ENCODE results near the gene PRR5L.

PRR5L gene, protein sequence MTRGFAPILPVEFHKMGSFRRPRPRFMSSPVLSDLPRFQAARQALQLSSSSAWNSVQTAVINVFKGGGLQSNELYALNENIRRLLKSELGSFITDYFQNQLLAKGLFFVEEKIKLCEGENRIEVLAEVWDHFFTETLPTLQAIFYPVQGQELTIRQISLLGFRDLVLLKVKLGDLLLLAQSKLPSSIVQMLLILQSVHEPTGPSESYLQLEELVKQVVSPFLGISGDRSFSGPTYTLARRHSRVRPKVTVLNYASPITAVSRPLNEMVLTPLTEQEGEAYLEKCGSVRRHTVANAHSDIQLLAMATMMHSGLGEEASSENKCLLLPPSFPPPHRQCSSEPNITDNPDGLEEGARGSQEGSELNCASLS

DNA sequence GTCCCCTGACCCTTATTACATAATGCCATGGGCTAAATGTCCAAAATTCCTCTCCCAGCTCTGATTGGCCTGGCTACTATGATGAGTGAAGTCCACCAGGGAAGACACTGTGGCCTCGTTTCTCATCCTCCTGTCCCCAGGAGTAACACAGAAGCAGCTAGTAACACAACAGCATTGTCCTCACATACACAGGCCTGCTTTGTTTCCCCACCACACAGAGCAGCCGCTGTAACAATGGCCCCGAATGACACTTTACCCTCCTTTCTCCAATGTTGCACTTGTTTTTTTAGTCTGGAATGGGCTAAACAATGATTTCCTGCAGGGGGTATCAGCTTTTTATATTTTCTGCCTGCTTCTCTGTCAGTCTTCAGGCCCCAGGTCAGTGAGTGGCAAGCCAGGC lies at the start of gene PRR5L:
Gene PRR5L (plus strand): TSS at position 363 of the 400 bp plus-strand sequence. CDS start 104,834 bp downstream, outside the sequence.
- in situ Hi-C loops (cut with HindIII; ENCODE audit: low sequenced_read_pairs), result loop anchor here (5.0 kb wide), 1 partner anchor 171 kb away; no protein-coding TSS in a partner anchor

DNA sequence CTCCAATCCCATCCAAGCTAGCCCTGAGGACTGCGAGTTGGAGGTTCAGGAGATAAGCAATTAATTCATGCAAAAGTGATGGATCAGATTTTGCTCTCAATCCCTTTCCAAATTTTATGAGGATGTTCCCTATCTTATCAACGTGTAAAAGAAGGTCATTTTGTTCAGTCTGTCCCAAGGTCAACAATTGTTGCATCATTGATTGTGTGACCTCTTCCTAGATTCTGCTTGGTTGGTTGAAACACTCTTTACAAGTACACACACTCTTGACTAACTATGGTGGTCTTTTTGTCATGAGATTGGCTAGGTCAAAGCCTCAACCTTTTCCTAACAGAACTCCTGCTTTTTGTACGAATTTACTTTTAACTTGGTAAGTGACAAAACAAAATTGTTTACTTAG lies 48.6 kb upstream of the PRR5L start:
- in situ Hi-C loops (cut with HindIII; ENCODE audit: low sequenced_read_pairs), result no loop called here

DNA sequence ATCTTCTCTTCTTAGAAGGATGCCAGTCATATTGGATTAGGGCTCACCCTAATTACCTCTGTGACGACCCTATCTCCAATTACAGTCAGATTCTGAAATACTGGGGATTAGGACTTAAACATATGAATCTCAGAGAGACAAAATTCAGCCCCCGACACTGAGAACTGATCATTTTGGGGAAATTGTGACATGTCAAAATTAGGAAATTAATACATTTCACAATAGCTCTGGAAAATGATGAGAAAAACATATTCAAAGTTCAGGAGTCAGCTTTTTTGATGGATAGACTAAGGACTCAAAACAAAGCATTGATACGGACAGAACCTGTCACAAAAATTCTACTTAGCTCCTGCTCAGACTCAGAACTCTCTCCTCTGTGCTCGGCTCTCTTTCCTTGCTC lies 47.7 kb upstream of the PRR5L start:
- in situ Hi-C loops (cut with HindIII; ENCODE audit: low sequenced_read_pairs), result no loop called here

DNA sequence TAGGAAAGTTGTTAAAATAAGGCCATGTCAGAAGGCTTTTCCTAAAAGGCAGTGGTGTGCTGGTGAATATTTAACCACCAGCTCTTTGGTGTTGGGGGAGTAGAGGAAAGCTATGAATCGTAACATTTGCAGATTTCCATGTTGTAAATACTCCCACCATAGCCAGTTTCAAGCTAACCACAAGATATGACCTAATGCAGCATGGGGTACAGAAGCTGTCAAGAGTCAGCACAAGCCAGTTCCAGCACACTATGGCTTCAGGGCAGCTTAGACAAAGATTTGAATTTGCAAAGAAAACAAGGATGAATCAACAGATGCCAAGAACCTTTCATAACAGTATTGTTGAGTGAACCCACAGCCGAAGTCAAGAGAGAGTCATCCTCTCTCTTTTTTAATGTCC lies 46.8 kb upstream of the PRR5L start:
- in situ Hi-C loops (cut with HindIII; ENCODE audit: low sequenced_read_pairs), result no loop called here

DNA sequence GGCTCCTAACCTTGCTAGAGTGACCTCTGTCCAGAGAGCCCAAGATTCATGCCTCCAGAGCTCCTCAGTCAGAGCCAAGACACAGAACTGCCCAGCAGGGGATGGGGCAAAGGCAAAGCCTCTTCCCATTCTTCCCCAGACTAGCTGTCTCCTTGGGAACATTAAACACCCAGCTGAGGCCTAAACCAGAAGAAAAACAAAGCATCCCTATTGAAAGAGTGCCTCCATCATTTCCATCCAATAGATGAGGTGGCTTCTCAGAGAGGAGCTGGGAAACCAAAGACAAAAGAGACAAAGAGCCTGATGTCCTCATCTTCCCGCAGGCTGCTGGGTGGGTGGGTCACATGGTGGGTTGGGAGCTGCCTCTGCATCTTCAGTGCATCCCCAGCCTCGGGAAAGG lies 44.3 kb upstream of the PRR5L start:
- in situ Hi-C loops (cut with HindIII; ENCODE audit: low sequenced_read_pairs), result loop anchor here (25.0 kb wide), 2 partner anchors 640 to 765 kb away; partner anchors contain the start of gene FJX1

DNA sequence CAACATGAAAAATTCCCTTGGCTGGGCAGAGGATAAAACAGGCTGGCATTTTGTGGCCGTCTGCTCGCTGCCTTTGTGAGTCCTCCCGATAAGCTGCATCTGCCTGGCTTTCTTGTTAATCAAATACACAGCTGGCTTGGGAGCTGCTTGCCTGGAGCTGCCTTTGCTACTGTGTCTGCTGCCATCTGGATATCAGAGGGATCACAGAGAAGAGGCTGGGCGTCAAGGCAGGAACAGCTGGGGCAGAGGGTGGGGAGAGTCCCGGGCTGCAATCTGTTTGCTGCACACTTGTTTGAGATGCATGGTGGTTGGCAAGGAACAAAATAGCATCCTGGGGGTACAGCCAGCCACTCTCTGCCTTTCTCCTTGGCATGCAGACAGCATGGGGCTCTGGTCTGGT lies 42.9 kb upstream of the PRR5L start:
- in situ Hi-C loops (cut with HindIII; ENCODE audit: low sequenced_read_pairs), result loop anchor here (25.0 kb wide), 2 partner anchors 641 to 766 kb away; partner anchors contain the start of gene FJX1

DNA sequence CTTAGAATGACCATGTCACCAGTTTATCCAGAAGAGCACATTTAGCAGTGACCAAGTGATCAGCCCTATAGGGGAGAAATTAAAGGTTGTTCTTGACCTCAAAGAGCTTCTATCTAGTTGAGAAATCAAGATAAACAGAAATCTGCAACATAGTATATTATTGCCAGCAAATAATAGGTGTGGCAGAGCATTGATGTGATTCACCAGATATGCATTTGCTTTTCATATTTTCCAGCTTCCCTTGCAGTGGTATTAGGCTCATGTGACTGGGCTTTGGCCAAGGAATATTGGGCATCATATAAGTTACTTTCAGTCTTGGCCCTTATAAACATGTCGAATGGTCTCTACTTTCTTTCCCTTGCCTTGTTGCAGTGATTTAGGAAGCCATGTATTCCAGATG lies 41.4 kb upstream of the PRR5L start:
- in situ Hi-C loops (cut with HindIII; ENCODE audit: low sequenced_read_pairs), result loop anchor here (25.0 kb wide), 2 partner anchors 642 to 767 kb away; partner anchors contain the start of gene FJX1

DNA sequence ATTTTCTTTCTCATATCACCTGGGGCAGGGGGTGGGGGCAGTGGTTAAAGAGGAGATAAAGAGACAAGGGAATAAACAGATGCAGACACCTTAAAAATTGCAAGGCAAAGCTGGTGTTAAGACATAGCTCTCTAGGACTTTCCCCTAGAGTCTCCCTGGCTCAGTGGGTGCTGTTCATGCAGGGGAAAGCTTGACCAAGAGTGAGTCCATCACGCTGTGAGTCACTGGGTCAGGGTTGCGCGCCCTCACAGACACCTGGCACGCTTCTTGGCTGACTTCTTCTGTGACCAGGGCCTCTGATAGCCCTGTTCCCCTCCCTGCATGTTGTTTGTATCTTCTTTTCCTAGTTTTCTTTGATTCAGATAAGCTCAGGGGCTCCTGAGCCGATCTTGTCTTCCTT lies 38.7 kb upstream of the PRR5L start:
- in situ Hi-C loops (cut with HindIII; ENCODE audit: low sequenced_read_pairs), result loop anchor here (25.0 kb wide), 2 partner anchors 645 to 770 kb away; partner anchors contain the start of gene FJX1

DNA sequence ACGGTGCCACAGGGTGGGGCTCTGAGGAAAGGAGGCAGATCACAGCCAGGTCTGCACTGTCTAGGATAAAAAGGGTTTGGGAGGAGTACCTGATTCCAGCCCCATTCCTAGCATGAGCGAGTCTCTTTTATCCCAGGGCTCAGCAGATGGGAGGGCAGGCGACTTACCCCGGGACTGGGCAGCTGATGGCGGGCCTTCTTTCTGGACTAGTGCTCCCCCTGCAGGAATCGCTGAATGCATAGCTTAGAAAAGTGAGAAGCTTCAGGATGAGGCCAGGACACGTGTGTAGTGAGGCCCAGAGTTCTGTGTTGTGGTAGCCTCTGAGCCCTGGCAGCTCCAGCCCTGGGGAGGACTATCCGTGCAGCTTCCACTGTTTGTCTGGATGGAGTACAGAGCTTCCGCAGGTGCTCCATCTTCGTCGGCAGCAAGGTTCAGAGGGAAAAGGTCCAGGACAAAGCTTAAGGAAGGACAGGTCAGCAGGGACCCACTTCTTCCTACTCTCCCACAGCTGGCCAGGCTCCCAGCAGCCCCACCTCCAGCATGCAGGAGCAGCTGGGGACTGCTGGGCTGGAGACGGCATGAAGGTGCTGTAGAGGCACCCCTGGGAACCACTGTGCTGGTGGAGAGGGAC lies 37.2 kb upstream of the PRR5L start:
- in situ Hi-C loops (cut with HindIII; ENCODE audit: low sequenced_read_pairs), result loop anchor here (25.0 kb wide), 2 partner anchors 647 to 772 kb away; partner anchors contain the start of gene FJX1

DNA sequence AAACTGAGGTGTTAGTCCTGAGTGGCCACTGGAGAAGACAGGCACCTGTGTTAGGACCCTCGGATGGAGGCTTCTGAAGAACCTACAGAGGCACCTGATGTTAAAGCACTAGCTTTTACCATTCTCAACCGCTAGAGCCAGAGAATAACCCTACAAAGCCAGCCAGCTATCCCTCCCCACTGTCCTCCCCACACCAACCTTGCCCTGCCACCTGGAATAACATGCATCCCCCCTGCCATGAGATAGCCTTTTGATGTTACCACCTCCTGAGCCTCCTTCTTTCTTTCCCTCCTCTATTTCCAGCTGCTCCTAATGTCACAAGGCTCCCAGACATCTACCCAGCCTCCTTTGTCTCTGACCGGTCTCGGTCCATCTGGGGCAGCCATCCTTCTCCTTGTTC lies 35.0 kb upstream of the PRR5L start:
- in situ Hi-C loops (cut with HindIII; ENCODE audit: low sequenced_read_pairs), result loop anchor here (25.0 kb wide), 2 partner anchors 649 to 774 kb away; partner anchors contain the start of gene FJX1

DNA sequence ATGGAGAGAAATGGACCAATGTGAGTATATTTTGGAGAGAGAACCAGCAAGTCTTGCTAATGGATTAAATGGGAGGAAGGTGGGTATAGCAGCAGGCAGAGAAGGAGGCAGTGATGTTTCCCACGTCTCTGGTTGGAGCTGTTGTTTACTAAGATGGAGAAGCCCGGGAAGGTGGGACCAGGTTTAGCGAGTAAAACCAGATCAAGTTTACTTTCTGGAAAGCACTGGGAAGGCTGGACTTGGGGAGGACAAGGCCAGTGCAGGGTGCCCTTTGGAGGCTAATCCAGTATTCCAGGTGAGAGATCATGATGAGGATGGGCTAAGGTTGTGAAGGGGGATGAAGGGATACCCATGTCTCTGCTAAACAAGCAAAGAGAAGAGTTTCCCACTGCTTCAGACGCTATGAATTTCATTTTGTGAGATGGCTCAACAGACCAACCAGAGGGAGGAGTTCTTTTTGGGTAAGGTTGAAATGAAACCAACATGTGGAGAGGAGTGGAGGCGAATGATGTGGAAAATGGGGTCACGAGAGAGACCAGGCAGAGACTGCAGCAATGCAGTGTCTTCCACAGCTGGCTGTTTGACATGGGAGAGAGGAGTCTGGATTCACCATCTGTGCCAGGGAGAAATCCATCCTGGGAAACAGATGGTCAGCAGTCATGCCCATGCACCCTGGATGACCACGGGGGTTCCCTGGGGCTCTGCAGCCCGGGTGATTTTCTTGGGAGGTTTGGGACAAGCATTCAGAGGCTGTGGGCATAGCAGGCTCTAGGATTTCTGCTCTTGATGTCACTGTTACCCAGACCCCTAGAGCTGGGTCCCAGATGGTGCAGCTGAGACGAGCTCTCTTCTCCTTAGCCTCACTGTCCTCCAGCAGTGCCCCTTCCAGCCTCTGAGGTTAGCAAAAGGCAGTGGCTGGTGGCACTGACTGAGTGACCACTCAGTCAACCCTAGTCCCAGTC lies 31.8 kb upstream of the PRR5L start:
- in situ Hi-C loops (cut with HindIII; ENCODE audit: low sequenced_read_pairs), result loop anchor here (25.0 kb wide), 2 partner anchors 652 to 777 kb away; partner anchors contain the start of gene FJX1

DNA sequence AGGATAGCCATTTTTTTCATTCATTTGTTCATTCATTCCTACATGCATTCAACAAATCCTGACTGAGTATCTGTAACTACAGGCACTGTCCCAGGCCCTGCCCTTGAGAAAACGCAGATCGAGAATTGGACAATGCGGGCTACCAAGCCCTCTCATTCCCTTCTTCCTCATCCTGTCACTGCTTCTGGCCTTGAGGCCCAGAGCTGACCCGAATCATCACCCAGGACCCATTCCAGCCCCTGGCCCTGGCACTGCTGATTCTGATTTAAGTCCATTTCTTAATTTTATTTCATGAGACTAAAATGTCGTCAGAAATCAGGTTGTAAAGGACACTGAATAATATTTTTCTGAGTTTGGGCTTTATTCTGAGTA lies 31.1 kb upstream of the PRR5L start:
- in situ Hi-C loops (cut with HindIII; ENCODE audit: low sequenced_read_pairs), result loop anchor here (25.0 kb wide), 2 partner anchors 653 to 778 kb away; partner anchors contain the start of gene FJX1

DNA sequence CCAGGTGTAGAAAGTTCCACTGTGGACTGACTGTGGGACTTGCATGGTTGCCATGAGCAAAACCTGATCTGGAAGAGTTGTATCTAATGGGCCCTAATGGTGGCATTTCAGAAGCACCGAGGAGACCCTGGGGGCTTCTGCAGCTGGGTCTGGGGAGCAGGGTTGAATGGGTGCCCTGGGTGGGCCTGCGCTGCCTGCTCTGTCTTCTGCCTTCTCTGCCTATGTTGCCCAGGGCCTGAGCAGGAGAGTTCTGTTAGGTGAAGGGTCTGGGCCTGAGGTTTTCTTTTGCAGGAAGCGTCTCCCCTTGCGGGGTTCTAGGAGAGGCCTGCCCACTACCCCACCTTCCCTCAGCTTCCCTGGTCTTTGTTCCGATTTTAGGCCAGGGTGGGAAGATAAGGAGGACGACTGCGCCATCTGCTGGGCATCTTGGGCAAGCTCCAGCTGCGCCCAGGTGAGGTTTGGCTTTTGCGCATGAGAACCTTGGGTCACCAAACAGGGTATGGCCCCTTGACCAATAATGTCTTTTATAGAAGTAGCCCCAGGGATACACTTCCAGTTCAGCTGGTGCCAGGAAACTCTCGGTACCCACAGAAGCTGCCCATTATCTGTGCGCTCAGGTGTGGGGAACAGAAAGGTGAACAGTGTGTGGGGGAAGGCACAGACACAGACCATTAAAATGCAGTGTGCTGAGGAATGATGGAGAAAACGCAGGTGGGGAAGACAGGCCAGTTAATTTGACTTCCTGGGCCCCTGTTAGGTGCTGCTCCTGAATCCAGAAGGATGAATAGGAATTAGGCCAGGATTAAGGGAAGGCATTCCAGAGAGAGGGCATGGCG lies 30.1 kb upstream of the PRR5L start:
- in situ Hi-C loops (cut with HindIII; ENCODE audit: low sequenced_read_pairs), result loop anchor here (25.0 kb wide), 2 partner anchors 654 to 779 kb away; partner anchors contain the start of gene FJX1

DNA sequence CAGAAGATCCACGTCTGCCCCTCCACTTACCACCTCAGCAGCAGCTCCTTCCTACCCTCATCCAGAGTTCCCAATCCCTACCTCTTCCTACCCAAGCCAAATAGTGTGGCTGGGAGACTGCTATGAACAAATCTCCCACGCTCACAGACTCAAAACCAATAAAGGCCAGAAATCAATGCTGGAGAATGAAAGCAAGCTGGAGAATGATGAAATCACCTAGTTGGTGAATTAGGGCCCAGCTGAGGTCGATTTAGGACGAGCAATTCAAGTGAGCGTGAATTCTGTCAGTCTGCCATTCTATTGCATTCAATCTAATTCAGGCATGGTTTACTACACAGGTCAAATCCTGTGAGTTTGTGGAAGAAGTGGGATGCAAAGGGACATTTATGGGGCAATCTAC lies 29.3 kb upstream of the PRR5L start:
- in situ Hi-C loops (cut with HindIII; ENCODE audit: low sequenced_read_pairs), result loop anchor here (25.0 kb wide), 2 partner anchors 654 to 779 kb away; partner anchors contain the start of gene FJX1

DNA sequence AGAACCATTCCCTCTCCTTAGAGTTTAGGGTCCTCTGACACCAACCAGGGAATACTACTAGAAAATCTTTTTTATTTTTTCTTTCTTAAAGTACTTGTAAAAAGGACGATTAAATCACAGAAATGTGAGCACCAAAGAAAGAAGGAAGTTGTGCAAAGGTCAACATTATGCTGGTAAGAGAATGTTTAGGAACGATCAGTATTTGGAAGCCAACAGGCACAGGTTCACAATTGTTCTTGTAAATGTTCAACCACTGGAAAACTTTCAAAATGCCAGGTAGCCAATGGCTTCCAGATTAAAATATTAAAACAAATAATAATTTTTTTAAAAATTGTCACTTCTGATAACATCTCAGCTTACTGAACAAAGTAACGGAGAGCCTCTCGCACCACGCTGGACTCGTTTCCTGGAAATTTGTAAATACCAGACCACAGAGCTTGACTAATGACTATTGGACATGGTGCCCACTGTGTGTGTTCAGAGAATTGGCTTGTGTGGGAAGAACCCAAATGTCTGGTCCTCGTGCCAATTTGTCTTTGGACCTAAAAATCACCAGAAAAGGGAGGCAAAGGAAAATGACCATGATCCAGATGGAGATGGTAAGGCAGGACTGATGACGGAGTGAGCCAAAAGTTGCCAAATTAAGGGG lies 27.6 kb upstream of the PRR5L start:
- in situ Hi-C loops (cut with HindIII; ENCODE audit: low sequenced_read_pairs), result loop anchor here (25.0 kb wide), 2 partner anchors 656 to 781 kb away; partner anchors contain the start of gene FJX1

DNA sequence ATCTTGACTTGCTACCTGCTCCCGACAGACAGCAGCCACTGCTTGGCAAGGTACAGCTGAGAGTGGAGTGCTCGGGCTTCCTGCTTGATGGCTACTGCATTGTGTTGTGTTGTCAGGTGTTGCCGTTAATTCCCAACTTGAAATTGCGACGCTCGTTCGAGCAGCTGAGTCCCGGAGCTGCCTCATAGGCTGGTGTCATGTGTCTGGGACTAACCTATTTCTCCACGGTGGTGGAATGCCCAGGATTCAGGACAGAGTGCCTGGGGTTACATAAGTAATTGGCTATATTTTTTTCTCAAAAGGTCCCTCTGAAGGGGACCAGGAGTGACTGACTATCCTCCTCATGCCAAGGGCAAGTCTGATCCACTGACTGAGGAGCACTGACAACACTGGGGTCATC lies 25.4 kb upstream of the PRR5L start:
- in situ Hi-C loops (cut with HindIII; ENCODE audit: low sequenced_read_pairs), result loop anchor here (25.0 kb wide), 2 partner anchors 658 to 783 kb away; partner anchors contain the start of gene FJX1

DNA sequence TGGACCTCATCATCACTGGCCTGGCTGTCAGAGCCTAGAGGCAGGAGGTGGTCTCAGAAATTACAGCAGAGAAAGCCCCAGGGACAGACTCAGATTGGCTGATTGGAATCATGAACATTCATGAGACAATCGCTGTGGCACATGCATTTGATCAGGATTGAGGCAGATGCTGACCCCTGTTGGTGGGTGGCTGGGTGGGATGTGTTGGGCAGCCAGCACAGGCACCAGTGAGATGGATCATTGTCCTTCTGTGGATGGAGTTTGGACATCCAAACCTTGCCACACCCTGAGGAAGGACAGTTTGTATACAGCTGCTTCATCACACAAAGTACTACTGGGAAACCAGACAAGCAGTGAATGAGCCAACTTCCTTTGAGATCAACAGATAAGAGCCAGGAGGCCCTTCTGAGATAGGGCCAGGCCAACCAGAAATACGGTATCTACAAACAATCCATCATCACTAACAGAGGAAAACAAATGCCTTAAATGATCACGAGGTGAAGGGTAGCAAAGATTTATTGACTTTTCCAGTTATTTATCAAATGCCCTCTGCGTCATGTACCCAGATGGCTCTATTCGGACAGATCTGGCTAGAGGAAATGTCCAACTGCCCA lies 24.2 kb upstream of the PRR5L start:
- in situ Hi-C loops (cut with HindIII; ENCODE audit: low sequenced_read_pairs), result loop anchor here (25.0 kb wide), 2 partner anchors 660 to 785 kb away; partner anchors contain the start of gene FJX1

DNA sequence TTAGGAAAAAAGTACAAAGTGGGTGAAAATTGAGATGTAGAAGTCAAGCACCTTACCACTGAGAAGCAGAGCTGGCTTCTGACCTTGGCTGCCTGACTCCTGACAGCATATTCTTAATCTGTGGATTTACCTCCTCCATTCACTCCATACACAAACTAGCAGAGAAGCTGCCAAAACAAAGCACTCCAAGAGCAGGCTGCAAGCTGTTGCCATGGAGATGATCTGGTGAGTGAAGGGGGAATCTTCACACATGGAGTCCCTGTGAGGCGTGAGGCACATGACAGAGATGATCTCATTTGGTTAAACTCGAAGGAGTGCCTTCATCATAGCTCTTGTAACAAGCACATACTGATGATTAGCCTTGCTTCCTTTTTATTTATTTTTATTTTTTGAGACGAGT lies 23.0 kb upstream of the PRR5L start:
- in situ Hi-C loops (cut with HindIII; ENCODE audit: low sequenced_read_pairs), result loop anchor here (25.0 kb wide), 2 partner anchors 661 to 786 kb away; partner anchors contain the start of gene FJX1
